Spleen (tissue), 7 donors: Measurements from ENCODE around the gene OR52E2.

Experiments used
- CTCF ChIP-seq, 11 experiments: fragments of 200-600 bp in 7 of 11; fragments of 450-650 bp in 4 of 11; sonication (generic) in 4 of 11; IDR thresholded peaks in 8 of 11; conservative IDR thresholded peaks in 3 of 11; 1 replicate in 7 of 11; 2 replicates in 4 of 11; pipeline versions ENCODE4 v1.4.0 to v1.8.0; 2016 to 2021; ENCODE audit warnings: antibody characterized with exemption in 11 of 11, inconsistent platforms in 4 of 11, mild to moderate bottlenecking in 1 of 11
- POLR2A ChIP-seq, 3 donors: fragments of 450-650 bp; IDR thresholded peaks; one replicate each; pipeline ENCODE4 v1.5.1; 2017; ENCODE audit warnings: antibody characterized with exemption in 3 of 3, mild to moderate bottlenecking in 1 of 3
- POLR2AphosphoS5 ChIP-seq, 3 donors: sonication (generic); formaldehyde crosslinking; IDR thresholded peaks; one replicate each; pipeline ENCODE4 v1.5.1; 2017; ENCODE audit warnings: antibody characterized with exemption in 3 of 3
- donor health status: DM: no; HTN: no; CAD: no; lungs with moderate emphysema.
- donor health status: DM: no; HTN: no; CAD: no.
- donor health status: DM: no; HTN: no; CAD: no.

GRCh38 chr11:5096011-5096410 lies 36.6 kb upstream of the OR52E2 start:
- TF ChIP-seq CTCF (IDR thresholded peaks at IDR 0.05 in 8 of 11, conservative IDR thresholded peaks at IDR 0.05 in 3 of 11), result no peak
- no peak for TF ChIP-seq POLR2A (IDR thresholded peaks at IDR 0.05)
- TF ChIP-seq POLR2AphosphoS5 (IDR thresholded peaks at IDR 0.05), result no peak
